ENCODE data around the gene MACROD1.

DNA sequence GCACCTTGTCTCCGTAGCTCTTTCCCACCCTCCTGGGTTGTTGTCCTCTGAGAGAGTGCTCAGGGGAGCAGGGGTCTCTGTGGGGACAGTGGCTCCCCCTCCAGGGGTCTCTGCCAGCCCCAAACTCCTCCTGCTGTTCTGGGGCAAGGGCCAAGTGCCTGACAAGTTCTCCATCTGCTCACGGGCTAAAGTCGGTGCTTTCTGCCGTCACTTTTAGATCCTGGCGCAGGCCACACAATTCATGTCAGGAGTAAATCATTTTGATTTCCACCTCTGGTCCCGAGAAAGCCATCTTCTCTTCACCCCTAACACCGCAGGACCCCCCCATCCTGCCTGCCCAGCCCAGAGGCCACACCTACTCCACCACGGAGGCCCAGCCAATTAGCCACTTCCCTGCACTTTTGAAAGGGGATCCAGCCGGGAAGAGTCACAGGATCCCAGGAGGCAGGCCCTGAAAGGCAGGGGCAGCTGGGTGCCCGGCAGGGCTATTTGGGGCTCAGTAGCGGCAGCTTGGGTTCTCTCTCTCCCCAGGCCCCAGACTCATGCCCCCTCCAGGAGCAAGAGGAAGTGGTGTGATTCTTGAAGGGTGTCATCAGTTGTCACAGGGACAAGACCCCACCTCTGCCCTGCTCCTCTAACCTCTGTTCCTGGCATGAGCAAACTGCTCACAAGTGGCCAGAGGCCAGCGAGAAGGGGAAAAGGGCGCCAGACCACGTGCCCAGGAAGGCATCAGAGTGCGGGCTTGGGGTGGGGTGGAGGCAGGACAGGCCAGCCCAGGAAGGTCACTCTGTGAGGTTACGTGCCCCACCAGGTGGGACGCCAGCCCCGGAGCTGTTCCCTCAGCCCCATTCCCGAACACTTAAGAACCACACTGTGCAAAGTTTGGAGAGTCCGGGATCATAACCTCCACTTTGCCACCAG is 1.3 kb downstream of the MACROD1 start:
- TF ChIP-seq POLR2AphosphoS5 (IDR thresholded peaks at IDR 0.05; ENCODE audit: low read depth, low read length) (no peak), HNF4A (CRISPR knock-in tag; IDR thresholded peaks at IDR 0.05) (no peak), FOXA1 (IDR thresholded peaks at IDR 0.05) (no peak), FOXA1 (CRISPR knock-in tag; IDR thresholded peaks at IDR 0.05) (no peak)
- TF ChIP-seq, protein P1, sequence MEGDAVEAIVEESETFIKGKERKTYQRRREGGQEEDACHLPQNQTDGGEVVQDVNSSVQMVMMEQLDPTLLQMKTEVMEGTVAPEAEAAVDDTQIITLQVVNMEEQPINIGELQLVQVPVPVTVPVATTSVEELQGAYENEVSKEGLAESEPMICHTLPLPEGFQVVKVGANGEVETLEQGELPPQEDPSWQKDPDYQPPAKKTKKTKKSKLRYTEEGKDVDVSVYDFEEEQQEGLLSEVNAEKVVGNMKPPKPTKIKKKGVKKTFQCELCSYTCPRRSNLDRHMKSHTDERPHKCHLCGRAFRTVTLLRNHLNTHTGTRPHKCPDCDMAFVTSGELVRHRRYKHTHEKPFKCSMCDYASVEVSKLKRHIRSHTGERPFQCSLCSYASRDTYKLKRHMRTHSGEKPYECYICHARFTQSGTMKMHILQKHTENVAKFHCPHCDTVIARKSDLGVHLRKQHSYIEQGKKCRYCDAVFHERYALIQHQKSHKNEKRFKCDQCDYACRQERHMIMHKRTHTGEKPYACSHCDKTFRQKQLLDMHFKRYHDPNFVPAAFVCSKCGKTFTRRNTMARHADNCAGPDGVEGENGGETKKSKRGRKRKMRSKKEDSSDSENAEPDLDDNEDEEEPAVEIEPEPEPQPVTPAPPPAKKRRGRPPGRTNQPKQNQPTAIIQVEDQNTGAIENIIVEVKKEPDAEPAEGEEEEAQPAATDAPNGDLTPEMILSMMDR (CRISPR knock-in tag; IDR thresholded peaks at IDR 0.05): no peak

Data from HepG2 (cell line).